Activated CD4-positive, alpha-beta memory T cell treated with anti-CD3 and anti-CD28 coated beads, Interleukin-2, amount 10 ng/mL, durations not matched to agents 7 days and 5 days (primary cell): ENCODE results near the gene USP24. TPM values are rescaled to one million over a fixed set of nuclear protein-coding genes. Genes with fewer than 3 reads are reported as not detected.
"Not testable (repeated sequence)": the region's sequence is repeated elsewhere in the genome, so short reads cannot be mapped to it uniquely, and the experiment has no call there.

Experiments used
- CTCF ChIA-PET: fragments of 350-600 bp; sonication (Branson Sonifier 250); formaldehyde crosslinking; loops from one replicate; lab custom pipeline; 2021; ENCODE audit warnings: antibody characterized with exemption, inconsistent platforms; lab: Charles Lee
- POLR2A ChIA-PET: fragments of 350-600 bp; sonication (Branson Sonifier 250); formaldehyde crosslinking; loops from one replicate; lab custom pipeline; 2021; ENCODE audit warnings: antibody characterized with exemption; lab: Charles Lee
- DNase-seq: peaks from one replicate; pipeline ENCODE4 v3.0.0-alpha.2; 2020
- H3K27ac Mint-ChIP-seq: one replicate; pipeline ENCODE4 v1.8.0; 2021; ENCODE audit warnings: mild to moderate bottlenecking, mixed read lengths
- H3K27me3 Mint-ChIP-seq: one replicate; pipeline ENCODE4 v1.8.0; 2021; ENCODE audit warnings: mixed read lengths
- H3K36me3 Mint-ChIP-seq: one replicate; pipeline ENCODE4 v1.8.0; 2021; ENCODE audit warnings: low read depth, mixed read lengths
- H3K4me1 Mint-ChIP-seq: one replicate; pipeline ENCODE4 v1.8.0; 2021; ENCODE audit warnings: mixed read lengths
- H3K4me3 Mint-ChIP-seq: one replicate; pipeline ENCODE4 v1.8.0; 2021; ENCODE audit warnings: mild to moderate bottlenecking, mixed read lengths
- H3K9me3 Mint-ChIP-seq: one replicate; pipeline ENCODE4 v1.8.0; 2021; ENCODE audit warnings: mixed read lengths
- total RNA-seq, 2 experiments: library from RNA; stranded (reverse); gene quantifications; one replicate each; pipeline ENCODE4 v1.2.3, GENCODE V29; 2021

The USP24 gene
- total RNA-seq, 2 experiments from 2014 or later = 34.9 to 35.6 TPM

DNA sequence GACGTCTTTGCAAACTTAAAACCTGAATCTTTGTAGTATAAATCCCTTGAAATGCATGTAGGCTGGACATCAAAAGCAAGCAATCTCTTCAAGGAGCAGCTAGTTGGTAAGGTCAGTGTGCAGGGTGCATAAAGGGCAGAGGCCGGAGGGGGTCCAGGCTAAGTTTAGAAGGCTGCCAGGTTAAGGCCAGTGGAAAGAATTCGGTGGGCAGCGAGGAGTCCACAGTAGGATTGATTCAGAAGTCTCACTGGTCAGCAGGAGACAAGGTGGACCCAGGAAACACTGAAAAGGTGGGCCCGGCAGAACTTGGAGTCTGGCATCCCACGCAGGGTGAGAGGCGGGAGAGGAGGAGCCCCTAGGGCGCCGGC lies 176.2 kb downstream of the USP24 start:
- H3K27me3 Mint-ChIP-seq = peaks cover 69% of the 10 kb centered on the region
- DNase-seq = no peak
- H3K4me1 Mint-ChIP-seq = no peaks in the 10 kb centered on the region
- ChIA-PET POLR2A (no interaction called here), CTCF (interaction anchor here (1.0 kb wide), 1 partner anchor 94 kb away, joined by 3 read pairs; no protein-coding TSS in a partner anchor)
- H3K27ac Mint-ChIP-seq = no peak overlapping the region
- no peaks in the 10 kb centered on the region for H3K36me3 Mint-ChIP-seq
- H3K9me3 Mint-ChIP-seq = no peaks in the 10 kb centered on the region
- H3K4me3 Mint-ChIP-seq = no peak overlapping the region

DNA sequence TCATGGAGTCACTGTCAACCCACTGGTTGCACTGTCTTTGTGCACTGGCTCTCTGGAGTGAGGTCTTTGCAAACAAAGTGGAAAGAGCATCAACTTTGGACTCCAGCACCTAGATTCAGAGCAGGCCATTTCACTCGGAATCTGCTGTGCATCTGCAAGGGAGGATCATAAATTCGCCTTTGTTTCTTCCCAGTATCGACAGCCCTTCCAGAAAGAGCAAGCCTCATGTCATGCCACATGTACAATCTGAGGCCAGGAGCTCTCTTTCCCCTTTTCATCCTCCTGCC lies 176.7 kb downstream of the USP24 start:
- Mint-ChIP-seq H3K27ac (no peak overlapping the region), H3K36me3 (no peaks in the 10 kb centered on the region), H3K4me1 (no peaks in the 10 kb centered on the region), H3K4me3 (no peak overlapping the region), H3K27me3 (peaks cover 70% of the 10 kb centered on the region), H3K9me3 (no peaks in the 10 kb centered on the region)
- ChIA-PET CTCF (interaction anchor here (1.0 kb wide), 1 partner anchor 93 kb away, joined by 3 read pairs; no protein-coding TSS in a partner anchor), POLR2A (no interaction called here)
- DNase-seq = no peak

DNA sequence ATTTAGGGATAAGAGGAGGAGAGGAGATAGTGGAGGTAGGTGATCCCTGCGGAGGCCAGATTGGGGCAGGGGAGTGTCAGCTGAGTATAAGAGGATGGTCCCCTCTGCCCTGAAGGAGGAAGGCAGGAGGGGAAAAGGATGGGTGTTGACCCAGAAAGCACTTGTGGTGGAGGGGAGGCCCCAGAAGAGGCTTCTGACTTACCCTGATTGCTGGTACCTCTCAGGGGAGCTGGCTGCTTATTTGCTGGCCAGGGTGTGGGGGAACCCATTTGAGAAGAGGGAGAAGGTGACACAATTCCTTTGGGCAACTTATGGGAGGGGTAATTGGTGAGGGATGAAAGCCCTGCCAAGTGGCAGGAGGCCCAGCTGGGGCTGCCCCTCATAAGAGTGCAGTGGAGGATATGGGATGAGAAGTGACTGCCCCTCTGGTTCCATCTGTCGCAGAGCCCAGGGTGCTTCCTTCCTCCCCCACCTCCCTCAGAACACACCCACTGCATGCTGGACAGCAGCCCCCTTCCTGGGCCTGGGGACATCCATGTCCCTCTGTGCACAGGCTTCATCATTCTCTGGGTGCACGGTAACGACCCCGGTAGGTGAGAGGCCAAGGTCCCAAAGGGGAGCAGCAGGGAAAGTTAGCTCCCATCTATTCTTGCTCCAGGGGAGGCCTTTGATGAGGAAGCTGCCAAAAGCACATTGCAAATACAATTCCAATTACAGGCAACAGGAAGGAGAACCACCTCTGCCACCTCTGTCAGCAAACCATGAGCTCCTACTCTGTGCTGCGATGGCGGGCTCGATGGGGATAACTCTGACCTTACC lies 177.2 kb downstream of the USP24 start:
- DNase-seq = no peak
- Mint-ChIP-seq H3K4me1 (no peaks in the 10 kb centered on the region), H3K4me3 (no peak overlapping the region), H3K27me3 (peaks cover 73% of the 10 kb centered on the region), H3K36me3 (no peaks in the 10 kb centered on the region), H3K9me3 (no peaks in the 10 kb centered on the region), H3K27ac (no peak overlapping the region)
- ChIA-PET POLR2A (no interaction called here), CTCF (no interaction called here)

DNA sequence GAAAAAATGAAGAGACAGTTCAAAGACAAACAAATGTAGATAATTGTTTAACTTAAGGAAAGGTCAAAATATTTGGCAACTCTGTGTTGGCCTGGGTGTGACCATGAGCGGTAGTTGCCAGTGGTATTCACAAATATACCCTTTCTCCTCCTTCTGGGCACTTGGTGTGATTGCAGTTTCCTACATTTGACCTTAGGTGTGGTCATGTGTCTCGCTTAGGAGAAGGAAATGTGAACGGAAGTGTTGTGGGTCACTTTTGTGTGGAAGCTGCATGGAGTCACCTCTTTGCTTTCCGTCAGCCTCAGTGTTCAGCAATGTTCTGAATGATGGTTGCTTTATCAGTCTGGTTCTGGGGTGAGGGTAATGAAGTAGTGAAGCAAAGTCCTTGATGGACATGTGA lies 179.3 kb downstream of the USP24 start:
- CTCF ChIA-PET = interaction anchor here (1.7 kb wide), 1 partner anchor 91 kb away, joined by 5 read pairs; no protein-coding TSS in a partner anchor
- DNase-seq = no peak
- H3K27me3 Mint-ChIP-seq = peaks cover 58% of the 10 kb centered on the region
- H3K27ac Mint-ChIP-seq = no peak overlapping the region
- no peaks in the 10 kb centered on the region for H3K36me3 Mint-ChIP-seq
- H3K9me3 Mint-ChIP-seq = no peaks in the 10 kb centered on the region
- POLR2A ChIA-PET = interaction anchor here (0.9 kb wide), 1 partner anchor 85 kb away, joined by 3 read pairs; no protein-coding TSS in a partner anchor
- H3K4me1 Mint-ChIP-seq = no peaks in the 10 kb centered on the region
- H3K4me3 Mint-ChIP-seq = no peak overlapping the region

DNA sequence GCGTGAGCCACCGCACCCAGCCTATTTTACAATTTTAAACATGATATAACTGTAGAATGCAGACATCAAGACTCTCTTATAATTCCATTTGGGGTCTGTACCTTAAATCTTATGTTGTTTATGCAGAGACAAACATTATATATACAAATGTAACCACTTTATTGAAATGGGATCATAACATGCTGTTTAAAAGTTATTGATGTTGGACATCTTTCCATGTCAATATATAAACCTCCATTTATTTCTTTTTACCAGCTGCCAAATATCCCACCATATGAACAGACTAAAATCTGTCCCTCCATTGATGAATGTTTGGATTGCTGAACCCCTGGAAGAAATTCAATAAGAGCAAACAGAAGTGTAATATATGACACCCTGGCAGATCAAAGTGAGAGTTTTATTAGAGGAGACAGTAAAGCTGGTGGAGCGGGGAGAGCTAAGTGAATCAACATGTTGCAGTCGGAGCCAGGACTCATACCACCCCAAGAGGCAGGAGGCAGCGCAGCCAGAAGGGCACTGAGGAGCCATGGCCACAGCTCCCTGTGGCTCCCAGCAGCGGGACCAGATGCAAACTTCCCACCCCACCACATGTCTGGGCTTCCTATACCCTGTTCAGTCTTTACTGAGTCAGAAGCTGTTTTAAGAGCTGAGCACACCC lies 180.6 kb downstream of the USP24 start:
- H3K36me3 Mint-ChIP-seq = no peaks in the 10 kb centered on the region
- H3K4me3 Mint-ChIP-seq = no peak overlapping the region
- H3K9me3 Mint-ChIP-seq = no peaks in the 10 kb centered on the region
- no peaks in the 10 kb centered on the region for H3K4me1 Mint-ChIP-seq
- no peak overlapping the region for H3K27ac Mint-ChIP-seq
- peaks cover 47% of the 10 kb centered on the region for H3K27me3 Mint-ChIP-seq
- ChIA-PET POLR2A (no interaction called here), CTCF (interaction anchor here (1.0 to 2.7 kb wide), 3 partner anchors 12 to 90 kb away, joined by 4 to 6 read pairs (median 5); no protein-coding TSS in a partner anchor)
- no peak for DNase-seq

DNA sequence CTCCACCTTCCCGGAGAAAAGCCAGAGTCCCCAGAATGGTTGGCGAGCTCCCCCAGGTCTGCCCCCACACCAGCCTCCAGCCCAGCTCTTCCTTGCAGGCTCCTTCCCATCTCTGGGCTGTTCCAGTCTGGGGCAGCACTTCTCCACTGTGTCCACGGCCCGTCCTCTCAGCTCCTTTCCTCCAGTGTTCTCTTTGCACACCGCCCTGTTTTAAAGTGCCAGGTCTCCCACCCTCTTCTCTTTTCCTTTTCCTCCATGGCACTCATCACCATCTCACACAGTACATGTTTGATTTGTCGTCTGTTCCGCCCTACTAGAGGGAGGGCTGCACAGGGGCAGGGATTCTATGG lies 181.9 kb downstream of the USP24 start:
- H3K27ac Mint-ChIP-seq = no peak overlapping the region
- POLR2A ChIA-PET = no interaction called here
- CTCF ChIA-PET = interaction anchor here (2.7 kb wide), 1 partner anchor 11 kb away, joined by 6 read pairs; no protein-coding TSS in a partner anchor
- no peaks in the 10 kb centered on the region for H3K4me1 Mint-ChIP-seq
- no peak for DNase-seq
- H3K36me3 Mint-ChIP-seq = no peaks in the 10 kb centered on the region
- no peak overlapping the region for H3K4me3 Mint-ChIP-seq
- no peaks in the 10 kb centered on the region for H3K9me3 Mint-ChIP-seq
- H3K27me3 Mint-ChIP-seq = peaks cover 33% of the 10 kb centered on the region

DNA sequence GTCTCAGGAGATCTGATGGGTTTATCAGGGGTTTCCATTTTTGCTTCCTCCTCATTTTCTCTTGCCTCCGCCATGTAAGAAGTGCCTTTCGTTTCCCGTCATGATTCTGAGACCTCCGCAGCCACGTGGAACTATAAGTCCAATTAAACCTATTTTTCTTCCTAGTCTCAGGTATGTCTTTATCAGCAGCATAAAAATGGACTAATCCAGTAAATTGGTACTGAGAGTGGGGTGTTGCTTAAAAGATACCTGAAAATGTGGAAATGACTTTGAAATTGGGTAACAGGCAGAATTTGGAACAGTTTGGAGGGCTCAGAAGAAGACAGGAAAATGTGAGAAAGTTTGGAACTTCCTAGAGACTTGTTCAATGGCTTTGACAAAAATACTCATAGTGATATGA lies 184.1 kb downstream of the USP24 start:
- H3K4me3 Mint-ChIP-seq, H3K9me3 Mint-ChIP-seq, DNase-seq, POLR2A ChIA-PET, H3K36me3 Mint-ChIP-seq, CTCF ChIA-PET, H3K4me1 Mint-ChIP-seq, H3K27ac Mint-ChIP-seq: not testable (repeated sequence)
- peaks cover 18% of the 10 kb centered on the region for H3K27me3 Mint-ChIP-seq

DNA sequence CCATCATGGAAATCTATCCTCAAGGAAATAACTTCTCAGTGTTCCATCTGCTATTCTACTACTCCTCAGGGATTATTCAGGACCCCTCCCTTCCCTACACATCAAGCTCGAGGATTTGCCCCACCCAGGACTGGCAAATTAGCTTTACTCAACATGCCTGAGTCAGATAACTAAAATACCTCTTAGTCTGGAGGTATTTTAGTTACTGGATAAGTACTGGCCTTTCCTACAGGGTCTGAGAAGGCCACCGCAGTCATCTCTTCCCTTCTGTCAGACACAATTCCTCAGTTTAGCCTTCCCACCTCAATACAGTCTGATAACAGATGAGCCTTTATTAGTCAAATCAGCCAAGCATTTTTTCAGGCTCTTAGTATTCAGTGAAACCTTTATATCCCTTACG lies 188.5 kb downstream of the USP24 start:
- H3K4me1 Mint-ChIP-seq, H3K36me3 Mint-ChIP-seq, POLR2A ChIA-PET, H3K9me3 Mint-ChIP-seq, H3K4me3 Mint-ChIP-seq, CTCF ChIA-PET, H3K27ac Mint-ChIP-seq, DNase-seq, H3K27me3 Mint-ChIP-seq: not testable (repeated sequence)

DNA sequence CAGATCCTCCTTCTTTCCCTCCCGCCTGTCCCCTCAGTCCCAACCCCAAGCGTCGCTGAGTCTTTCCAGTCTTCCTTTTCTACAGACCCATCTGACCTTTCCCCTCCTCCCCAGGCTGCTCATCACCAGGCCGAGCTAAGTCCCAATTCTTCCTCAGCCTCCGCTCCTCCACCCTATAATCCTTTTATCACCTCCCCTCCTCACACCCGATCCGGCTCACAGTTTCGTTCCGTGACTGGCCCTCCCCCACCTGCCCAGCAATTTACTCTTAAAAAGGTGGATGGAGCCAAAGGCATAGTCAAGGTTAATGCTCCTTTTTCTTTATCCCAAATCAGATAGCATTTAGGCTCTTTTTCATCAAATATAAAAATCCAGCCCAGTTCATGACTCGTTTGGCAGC lies 191.0 kb downstream of the USP24 start:
- DNase-seq, POLR2A ChIA-PET, H3K4me1 Mint-ChIP-seq, H3K27me3 Mint-ChIP-seq, H3K36me3 Mint-ChIP-seq, CTCF ChIA-PET, H3K4me3 Mint-ChIP-seq, H3K27ac Mint-ChIP-seq, H3K9me3 Mint-ChIP-seq: not testable (repeated sequence)

DNA sequence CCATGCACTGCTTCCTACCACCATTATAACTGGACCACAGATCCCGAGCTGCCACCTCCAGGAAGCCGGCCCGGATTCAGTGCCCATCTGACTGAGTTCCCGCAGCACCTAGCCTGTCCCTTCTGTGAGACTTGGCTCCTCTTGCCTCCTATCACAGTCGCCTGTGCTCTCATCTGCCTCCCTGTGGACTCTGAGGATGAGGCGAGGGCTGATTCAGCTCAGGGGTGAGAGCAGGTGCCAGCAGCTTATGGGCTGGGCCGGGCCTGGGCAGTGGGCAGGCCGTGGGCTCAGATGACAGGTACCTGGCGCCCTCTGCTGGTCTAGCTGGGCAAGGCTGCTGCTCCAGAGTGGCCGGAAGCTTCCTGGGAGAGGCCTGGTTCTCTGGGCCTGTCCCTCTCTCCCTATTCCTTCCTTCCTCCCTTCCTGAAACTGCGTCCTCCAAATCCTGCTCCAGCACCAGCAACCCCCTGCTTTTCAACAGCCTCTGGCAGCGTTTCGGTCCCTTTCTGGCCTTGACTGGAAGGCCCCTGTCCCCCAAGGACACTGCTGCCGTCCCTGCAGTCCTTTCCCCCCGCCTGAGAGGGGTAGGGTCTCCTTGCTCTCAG lies 193.1 kb downstream of the USP24 start:
- Mint-ChIP-seq H3K27ac (no peak overlapping the region), H3K4me1 (peaks cover 7% of the 10 kb centered on the region), H3K27me3 (peaks cover 10% of the 10 kb centered on the region), H3K9me3 (no peaks in the 10 kb centered on the region), H3K36me3 (no peaks in the 10 kb centered on the region), H3K4me3 (no peak overlapping the region)
- peak; percentile 76 for DNase-seq
- ChIA-PET CTCF (interaction anchor here (0.6 to 4.0 kb wide), 21 partner anchors 10 to 221 kb away, joined by 3 to 185 read pairs (median 4); partner anchors contain the start of genes BSND and TTC22), POLR2A (interaction anchor here (1.0 to 1.1 kb wide), 2 partner anchors 76 to 77 kb away, joined by 3 read pairs; no protein-coding TSS in a partner anchor)

DNA sequence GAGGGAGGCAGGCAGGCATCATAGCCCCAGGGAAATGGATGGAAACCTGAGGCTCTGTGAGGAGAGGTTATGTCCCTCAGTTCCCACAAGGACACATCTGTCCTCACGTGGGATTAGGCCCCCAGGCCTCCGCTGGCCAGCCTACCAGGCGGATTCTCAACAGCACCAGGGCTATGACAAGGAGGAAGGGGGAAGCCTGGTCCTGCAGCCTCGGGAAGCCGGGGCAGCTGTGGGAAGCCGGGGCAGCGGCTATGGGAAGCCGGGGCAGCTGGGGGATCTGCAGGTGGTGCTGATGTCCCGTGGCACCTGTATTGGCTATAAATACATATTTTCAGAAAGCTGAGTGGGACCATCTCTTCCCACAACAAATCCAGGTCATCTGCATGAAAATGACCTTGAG lies 196.8 kb downstream of the USP24 start:
- no peak overlapping the region for H3K4me3 Mint-ChIP-seq
- POLR2A ChIA-PET = no interaction called here
- H3K27me3 Mint-ChIP-seq = peaks cover 36% of the 10 kb centered on the region
- H3K36me3 Mint-ChIP-seq = no peaks in the 10 kb centered on the region
- H3K9me3 Mint-ChIP-seq = no peaks in the 10 kb centered on the region
- no peak overlapping the region for H3K27ac Mint-ChIP-seq
- no peak for DNase-seq
- no peaks in the 10 kb centered on the region for H3K4me1 Mint-ChIP-seq
- CTCF ChIA-PET = interaction anchor here (1.0 to 1.5 kb wide), 3 partner anchors 68 to 74 kb away, joined by 3 to 7 read pairs (median 3); no protein-coding TSS in a partner anchor
